GM21381 (cell line): Measurements from ENCODE around the gene PABPC3.

Experiments
- ATAC-seq: cut with Tn5 transposase; IDR thresholded peaks from one replicate; pipeline ENCODE4 v1.9.1; 2021; ENCODE audit warnings: mild to moderate bottlenecking, moderate library complexity; ENCODE audit not compliant: unreplicated experiment

PABPC3 gene

GRCh38 chr13:25095851-25096453 is at the start of gene PABPC3:
Gene PABPC3 (plus strand): TSS chr13:25096136. CDS start chr13:25096199, 63 bp downstream.
- ATAC-seq, result no peak

- ATAC-seq, result no peak
Observed at GRCh38 chr13:25046274-25046984, 49.5 kb upstream of the PABPC3 start.

GRCh38 chr13:25046985-25047511 is 48.9 kb upstream of the PABPC3 start:
- no peak for ATAC-seq

- no peak for ATAC-seq
Observed at GRCh38 chr13:25051065-25051464, 44.9 kb upstream of the PABPC3 start.

GRCh38 chr13:25059166-25059565 is 36.8 kb upstream of the PABPC3 start:
- ATAC-seq, result no peak

DNA sequence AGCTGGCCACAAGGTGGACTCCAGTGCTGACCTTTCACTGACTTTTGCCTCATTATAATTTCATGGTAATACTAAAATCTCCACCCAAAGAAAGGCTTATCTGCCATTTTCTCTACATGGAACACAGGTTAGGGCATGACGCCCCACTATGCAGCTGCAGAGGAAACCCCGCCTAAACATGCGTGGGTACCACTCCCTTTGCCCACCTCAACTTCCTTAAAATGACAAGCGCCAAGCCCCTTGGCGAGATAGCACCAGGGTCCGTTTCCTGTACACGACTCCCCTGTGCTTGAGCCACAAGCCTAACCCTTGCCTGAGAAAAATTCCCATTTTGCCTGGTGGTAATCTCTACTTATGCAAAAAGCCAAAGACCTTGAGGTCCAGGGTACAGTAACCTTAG is 36.0 kb upstream of the PABPC3 start:
- ATAC-seq, result no peak

GRCh38 chr13:25062479-25062878 is 33.5 kb upstream of the PABPC3 start:
- ATAC-seq, result no peak

DNA sequence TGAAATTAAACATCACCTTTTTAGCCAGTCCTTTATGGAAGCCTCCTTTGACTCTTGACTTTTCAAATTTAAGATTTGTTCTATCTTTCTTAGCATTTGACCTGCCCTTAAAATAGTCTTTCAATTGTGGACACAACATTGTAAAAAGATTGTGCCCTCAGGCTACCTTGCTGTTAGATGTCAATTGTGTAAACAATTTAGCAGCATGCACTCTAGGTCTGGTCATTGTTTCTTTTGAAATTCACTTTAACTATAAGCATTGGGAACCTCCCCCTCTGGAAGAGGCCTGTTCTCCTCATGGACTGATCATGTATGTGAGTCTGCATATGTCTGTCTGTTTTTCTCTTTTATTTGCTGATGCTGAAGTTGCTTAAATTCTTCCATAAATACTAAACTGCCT is 31.5 kb upstream of the PABPC3 start:
- ATAC-seq, result no peak

DNA sequence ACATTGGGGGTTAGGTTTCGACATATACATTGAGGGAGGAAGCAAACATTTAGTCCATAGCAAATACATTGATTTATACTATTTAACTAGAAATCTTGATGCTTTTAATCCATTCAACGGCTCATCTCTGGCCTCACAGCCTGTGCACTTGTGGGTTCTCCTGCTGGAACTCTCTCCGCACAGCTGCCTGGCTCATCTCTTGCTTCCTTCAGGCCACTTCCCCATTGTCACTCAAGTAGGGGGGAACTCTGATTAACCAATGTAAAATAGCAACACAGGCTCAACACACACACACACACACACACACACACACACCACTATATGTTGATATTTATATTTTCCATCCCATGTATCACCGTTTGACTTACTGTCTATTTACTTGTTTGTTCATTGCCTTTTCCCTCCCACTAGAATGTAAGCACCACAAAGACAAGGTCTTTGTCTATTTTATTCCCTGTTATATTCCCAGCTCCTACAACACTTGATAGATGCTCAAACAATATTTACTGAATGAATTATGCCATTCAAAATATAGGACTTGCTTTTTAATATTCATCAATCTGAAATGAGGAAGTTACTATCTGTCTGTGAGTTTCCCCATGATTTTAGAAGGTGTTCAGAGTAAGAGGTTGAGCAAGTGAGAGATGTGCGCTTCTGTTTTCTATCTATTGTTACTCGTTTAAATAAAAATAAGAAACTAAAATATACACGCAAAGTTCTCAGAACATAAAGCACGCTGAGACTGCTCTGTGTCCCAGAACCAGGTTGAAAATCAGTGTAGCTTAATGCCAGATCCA is 29.8 kb upstream of the PABPC3 start:
- ATAC-seq, result no peak

- no peak for ATAC-seq
Observed at GRCh38 chr13:25067064-25067463, 28.9 kb upstream of the PABPC3 start.

DNA sequence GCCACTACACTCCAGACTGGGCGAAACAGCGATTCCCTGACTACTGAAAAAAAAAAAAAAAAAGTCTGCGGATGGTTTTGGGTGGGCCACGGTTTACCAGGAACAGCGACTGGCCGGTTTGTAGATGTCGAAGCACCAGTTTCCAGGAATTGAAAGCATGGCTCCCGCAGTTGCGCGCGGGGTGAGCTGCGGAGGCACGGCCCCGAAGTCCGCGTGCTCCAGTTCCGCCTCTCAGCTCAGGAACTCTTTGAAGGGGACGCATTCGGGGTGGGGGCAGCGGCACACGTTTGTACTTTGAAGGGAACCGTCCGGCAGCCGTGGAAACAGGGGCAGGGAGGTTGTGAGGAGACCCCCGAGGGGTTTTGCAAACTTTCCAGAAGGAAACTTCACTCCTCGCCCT is 27.1 kb upstream of the PABPC3 start:
- ATAC-seq, result no peak

DNA sequence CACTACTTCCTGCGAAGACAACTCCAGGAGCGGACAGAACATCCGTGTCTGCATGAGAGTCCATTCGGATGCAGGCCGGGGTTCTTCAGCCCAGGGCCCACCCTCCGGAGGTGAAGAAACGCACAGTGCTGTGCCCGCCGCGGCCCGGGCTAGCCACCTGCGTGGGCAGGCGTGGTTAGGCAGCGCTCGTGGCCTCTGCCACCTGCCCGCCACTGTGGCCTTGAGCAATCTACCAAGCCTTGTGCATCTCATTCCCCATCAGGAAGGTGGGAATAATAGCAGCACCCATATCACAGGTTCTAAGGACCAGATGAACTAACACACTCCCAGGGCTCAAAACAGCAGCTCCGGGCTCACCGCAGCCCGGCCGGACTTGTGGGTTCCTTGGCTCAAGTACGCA is 26.7 kb upstream of the PABPC3 start:
- ATAC-seq, result no peak

- no peak for ATAC-seq
Observed at GRCh38 chr13:25069911-25070310, 26.0 kb upstream of the PABPC3 start.

- no peak for ATAC-seq
Observed at GRCh38 chr13:25080773-25081172, 15.2 kb upstream of the PABPC3 start.

GRCh38 chr13:25084096-25084495 is 11.8 kb upstream of the PABPC3 start:
- no peak for ATAC-seq

DNA sequence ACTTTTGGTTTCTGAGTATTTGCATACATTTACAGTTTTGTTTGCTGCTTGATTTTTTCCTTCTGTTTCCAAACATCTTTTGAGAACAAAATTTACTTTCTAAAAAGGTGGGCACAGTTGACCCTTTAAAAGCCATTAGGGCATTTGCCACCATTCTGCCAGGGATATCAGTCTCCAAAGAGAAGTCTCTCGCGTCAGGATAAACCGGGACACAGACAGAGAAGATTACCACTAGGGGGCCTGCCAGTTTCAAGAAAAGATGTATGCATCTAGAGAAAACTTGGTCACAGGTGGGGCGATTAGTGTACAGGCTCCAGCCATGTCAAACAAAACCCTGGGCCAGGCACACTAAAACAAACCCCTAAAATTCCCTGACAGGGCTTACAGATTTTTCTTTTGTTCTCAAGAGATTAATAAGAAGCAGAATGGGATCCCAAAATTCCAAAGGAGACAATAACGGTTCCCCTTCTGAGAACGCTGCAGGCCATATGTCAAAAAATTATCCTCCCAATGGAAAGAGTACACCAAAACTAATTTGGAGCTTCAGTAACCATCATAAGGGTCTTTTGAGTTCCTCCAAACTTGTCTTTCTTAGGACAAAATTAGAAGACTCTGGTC is 10.7 kb upstream of the PABPC3 start:
- no peak for ATAC-seq

- no peak for ATAC-seq
Observed at GRCh38 chr13:25088562-25089221, 7.2 kb upstream of the PABPC3 start.

- no peak for ATAC-seq
Observed at GRCh38 chr13:25097426-25097825, 1.5 kb downstream of the PABPC3 start.

DNA sequence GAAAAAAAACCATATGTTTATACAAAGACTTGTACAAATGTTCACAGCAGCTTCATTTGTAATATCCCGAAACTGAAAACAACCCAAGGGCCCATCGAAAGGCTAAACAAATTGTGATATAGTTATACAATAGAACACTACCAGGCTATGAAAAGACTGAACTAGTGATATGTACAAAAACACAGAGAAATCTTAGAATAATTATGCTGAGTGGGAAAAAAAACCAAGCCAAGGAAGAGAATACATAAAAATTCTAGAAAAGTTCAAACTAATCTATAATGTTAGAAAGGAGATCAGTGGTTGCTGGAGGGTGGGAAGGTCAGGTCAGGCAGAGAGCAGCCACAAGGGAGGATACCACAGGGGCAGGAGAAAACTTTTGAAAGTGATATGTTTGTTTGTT is 7.8 kb downstream of the PABPC3 start:
- no peak for ATAC-seq

DNA sequence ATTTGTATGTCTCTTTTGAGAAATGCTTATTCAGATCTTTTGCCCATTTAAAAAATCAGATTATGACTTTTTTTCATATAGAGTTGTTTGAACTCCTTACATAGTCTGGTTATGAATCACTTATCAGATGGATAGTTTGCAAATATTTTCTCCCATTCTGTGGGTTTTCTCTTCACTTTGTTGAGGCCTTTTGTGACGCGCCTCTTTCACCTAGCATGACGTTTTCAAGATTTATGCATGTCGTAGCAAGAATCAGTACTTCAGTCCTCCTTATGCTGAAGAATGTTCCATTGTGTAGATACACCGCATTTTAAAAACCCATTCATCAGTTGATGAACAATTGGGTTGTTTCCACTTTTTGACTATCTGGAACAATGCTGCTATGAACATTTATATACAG is 13.4 kb downstream of the PABPC3 start:
- ATAC-seq, result no peak
